ENCODE results near the gene EEF1AKMT1.

The EEF1AKMT1 gene

GRCh38 chr13:20717581-20718542 is 55.9 kb downstream of the EEF1AKMT1 start:
- DNase-seq: no peak

DNA sequence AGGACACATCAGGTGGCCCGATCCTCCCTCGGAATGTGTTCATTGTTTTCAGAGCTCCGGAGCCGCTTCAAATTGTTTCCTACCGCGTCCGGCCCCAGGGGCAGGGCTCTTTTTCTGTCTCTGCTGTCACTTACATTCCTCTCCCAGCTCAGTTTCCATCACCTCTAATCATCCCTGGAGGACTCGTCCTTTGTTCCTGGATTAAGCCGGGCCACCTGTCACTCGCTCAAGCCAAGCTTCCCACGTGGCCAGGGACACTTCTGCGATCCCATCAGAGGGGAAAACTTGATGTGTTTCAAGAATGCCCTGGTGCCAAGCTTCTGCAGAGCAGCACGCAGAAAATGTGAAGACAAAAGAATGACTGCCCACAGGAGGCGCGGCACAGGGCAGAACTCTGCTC is 56.8 kb downstream of the EEF1AKMT1 start:
- no peak for DNase-seq

GRCh38 chr13:20715330-20715712 is 58.4 kb downstream of the EEF1AKMT1 start:
- no peak for DNase-seq

DNA sequence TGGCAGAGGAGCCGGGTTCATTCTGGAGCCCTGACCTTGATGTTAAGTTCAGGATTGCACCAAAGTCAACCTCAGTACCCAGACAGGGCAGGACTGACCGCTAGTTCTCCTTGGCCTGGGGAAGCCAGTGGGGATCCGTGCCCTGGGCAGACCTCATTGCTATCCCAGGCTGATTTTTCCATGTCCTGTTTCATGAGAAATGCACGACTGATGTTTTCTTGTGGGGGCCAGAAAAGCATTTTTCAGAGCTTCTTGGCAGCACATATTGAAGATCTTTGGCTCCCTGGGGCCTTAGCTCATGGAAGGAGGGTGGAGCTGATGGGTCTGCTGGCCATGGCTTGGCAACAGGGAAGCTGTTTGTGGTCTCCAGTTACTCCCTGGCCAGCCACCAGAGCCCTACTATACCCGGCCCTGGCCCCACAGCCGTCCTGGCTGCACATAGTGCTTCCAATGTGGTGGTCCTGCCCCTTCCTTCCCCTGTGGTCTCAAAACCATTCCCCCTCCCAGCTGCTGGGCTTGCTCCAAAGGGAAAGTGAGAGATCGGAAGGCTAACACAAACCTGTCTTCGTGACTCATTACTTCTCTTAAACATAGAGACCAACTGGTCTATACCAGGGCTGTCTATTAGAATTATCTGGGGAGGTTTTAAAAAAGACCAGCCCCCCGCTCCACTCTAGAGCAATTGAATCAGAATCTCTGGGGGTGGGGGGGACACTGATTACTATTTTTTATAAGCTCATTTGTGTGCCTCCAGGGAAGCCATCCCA is 59.0 kb downstream of the EEF1AKMT1 start:
- no peak for DNase-seq

- no peak for DNase-seq
These were observed 59.6 kb downstream of the EEF1AKMT1 start for GRCh38 chr13:20714161-20714560.

DNA sequence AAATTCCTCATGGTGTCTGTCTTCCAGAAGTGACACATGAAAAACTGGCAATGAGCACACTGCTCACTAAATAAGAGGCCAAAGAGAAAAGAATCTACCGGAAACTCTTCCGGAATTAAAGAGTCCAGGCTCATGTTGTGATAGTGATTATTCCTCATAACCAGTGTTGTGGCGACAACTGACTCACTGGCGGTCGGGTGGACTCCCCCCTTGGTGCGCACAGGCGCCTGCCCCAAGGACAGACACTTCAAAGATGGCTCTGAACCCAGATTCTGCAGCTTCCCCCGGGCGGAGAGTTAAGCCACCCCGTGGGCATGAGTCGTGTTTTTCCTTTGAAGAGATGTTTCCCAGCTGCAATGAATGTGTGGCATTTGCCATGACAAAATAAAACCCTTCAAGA is 60.0 kb downstream of the EEF1AKMT1 start:
- no peak for DNase-seq

DNA sequence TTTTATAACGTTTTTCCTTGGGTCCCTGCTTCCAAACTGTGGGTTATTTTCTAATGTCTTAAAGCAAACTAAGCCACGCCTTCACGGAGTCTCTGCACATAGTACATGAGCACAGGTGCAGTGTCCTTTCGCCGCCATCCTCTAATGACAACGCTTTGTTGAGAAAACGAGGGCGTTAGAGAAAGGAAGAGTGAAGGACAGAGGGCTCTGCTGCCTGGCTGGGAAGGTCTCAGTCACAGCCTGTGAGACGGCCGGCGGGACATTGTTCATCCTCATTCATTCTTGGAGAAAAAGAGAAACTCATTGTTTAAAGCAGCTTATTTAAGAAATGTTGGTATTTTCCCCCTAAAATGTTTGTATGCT is 60.8 kb downstream of the EEF1AKMT1 start:
- DNase-seq: no peak

DNA sequence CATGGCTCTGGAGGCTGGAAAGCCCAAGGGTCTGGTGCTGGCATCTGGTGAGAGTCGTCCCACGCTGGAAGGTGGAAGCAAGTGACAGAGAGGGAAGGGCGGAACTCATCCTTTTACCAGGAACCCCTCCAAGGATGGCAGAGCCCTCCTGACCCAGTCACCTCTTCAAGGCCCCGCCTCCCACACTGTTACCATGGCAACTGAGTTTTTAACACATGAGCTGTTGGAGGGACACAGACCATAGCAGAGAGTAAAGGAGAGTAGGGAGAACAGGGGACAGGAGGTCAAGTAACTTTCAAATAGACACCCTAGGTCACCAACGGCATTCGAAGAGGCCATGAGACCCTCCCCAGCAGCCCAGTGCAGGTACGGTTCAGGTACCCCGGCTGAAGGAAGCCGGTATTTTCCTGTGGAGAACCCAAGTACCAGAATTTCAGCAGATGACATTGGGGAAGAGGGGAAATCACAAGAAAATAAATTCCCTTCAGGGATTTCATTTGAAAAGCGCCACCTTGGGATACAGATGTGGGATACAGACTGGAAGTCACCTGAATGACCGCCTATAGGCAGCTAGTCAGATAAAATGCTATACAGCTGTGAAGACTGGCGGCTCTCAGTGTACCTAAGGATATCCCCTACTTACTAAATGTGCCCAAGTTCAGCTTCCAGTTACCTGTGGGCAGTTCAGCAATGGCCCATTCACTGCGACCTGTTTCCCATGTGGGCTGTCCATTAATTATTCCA is 62.3 kb downstream of the EEF1AKMT1 start:
- no peak for DNase-seq

DNA sequence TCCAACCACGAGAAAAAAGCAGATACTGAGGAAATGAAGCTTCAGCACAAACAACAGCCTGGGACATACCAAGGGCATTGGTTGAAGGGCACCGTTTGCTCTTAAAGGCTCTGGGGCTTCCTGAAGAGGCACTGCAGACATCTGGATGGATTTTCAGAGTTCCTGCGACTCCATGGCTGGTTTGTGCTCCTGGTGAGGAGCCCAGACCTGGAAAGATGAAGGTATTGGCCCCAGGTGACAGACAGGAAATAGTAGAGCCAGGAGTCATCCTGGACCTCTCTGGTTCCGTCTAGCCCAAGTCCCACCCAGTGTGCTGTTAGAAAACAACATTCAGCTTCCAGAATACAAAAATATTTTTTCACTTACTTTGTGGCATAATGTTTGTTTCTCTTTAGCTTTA is 64.0 kb downstream of the EEF1AKMT1 start:
- DNase-seq: no peak

GRCh38 chr13:20709369-20709768 is 64.4 kb downstream of the EEF1AKMT1 start:
- no peak for DNase-seq

DNA sequence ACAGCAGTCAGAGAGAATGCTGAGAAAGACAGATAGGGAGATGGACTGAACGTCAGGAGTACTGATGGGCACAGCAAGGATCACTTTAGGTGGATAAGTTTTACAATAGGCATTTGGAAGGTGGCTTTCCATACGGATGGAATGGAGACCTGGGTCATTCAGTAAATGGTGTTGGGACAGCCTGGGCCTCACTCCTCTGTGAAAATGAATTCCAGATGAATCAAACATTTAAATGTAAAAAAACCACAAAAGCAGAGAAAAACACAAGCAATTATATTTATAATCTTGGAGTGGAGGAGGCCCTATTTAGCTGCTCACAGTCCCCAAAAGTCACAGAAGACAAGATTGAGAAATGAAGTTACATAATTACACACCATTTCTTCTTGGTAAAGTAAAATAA is 65.5 kb downstream of the EEF1AKMT1 start:
- DNase-seq: no peak

GRCh38 chr13:20706661-20707060 is 67.1 kb downstream of the EEF1AKMT1 start:
- no peak for DNase-seq

DNA sequence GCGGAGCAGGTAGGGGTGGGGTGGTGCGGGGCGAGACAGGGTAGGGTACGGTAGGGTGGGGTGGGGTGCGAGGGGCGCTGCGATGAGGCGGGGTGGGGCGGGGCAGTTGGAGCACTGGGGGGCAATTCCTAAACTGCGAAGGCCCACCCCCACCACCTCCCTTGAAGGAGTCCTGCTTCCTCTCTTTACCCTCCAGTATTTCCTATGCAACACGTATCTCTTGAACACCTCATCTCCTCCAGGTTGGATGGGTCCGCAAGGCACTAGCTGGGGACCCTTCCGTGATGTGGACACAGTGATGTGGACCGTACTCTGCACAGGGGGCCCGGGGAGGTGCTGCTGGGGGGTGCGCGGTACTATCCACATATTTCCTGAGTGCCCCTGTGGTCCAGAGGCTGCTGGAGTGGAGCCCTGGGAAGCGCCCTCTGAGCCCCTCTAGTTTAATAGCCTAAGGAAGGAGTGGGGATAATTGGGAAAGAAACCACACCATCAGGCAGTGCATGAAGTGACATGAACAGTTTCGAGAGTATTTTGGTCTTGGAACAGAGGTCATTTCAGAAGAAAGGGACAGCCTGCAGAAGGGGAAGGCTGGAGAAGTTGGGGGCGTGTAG is 69.2 kb downstream of the EEF1AKMT1 start:
- no peak for DNase-seq

- peak; percentile 73 for DNase-seq
These were observed 69.8 kb downstream of the EEF1AKMT1 start for GRCh38 chr13:20703780-20704458.

DNA sequence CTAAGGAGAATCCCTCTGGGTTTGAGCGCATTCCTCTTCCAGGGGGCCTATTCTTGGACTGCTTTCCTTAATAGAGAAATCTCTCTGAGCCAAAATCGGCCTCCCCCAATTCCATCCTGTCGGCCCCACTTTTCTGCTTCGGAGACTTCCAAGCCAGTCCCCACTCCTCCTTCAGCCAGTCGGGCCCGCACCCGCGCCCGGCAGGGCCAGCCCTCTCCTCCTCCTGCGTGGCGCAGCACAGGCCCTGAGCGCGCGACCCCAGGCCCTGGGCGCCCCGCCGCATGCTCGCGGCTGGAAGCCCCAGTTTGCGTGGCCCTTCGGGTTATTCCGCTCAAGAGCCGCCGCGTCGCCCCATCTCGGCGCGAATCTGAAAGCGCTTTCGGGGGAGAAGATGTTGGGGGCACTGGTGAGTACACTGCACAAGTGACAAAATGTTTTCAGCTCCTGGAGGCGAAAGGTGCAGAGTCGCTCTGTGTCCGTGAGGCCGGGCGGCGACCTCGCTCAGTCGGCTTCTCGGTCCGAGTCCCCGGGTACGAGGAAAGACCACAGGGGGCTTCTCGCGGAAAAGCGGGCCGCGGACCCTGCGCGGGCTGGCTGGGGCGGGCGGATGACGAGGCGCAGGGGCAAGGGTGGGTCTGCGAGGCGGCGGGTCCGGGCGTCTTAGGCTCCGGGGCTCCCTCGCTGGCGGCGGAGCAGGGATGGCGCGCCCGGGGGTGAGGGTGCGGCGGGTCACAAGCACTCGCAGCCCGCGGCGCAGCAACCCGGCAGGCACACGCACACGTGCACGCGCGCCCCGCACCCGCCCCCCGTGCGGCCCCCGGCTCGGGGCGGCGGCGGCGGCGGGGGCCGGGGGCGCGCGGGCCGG is 70.6 kb downstream of the EEF1AKMT1 start, which contains the start of gene IL17D:
Gene IL17D, plus strand, starts transcription at position 785 of the 865 bp plus-strand sequence. CDS start 303 bp downstream, outside the sequence.
- peak; percentile 19 for DNase-seq

- DNase-seq: no peak
These were observed 71.2 kb downstream of the EEF1AKMT1 start for GRCh38 chr13:20702530-20702914.

DNA sequence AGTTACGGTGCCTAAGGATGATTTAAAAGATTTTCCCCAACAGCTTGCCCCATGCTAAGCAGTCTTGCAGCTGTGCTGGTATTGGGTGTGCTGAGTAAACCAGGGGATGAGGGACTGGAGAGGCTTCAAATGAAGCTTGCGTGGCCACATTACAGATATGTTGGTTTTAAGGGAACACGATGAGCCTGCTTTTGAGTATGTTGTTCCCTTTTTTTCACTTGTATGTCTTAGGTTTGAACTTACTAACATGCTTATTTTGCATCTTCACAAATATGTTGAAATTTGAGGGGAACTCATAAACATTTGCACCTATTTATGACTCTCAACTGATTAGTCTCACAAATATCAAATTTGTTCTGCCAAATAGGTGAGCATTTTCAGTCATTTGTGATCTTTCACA is 72.3 kb downstream of the EEF1AKMT1 start:
- no peak for DNase-seq

GRCh38 chr13:20700288-20700687 is 73.5 kb downstream of the EEF1AKMT1 start:
- DNase-seq: no peak

GRCh38 chr13:20699715-20700114 is 74.0 kb downstream of the EEF1AKMT1 start:
- no peak for DNase-seq

GRCh38 chr13:20696073-20696472 is 77.7 kb downstream of the EEF1AKMT1 start:
- DNase-seq: no peak

DNA sequence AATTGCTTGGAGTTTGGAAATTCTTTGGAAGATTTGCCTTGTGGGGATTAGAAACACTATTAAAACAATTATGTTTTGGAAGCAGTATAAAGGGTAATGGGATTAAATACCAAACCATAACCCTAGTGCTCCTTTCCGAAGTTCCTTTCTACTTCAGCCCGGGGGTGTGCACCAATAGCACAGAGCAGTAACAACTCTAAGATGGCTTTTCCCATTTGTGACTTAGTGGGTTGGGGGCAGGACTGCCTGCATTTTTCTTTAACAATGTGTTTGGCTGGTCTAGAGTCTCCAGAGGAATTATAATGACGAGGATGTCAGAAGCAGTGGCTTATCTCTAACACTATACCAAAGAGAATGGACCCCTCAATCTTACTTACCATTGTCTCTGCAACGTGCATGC is 82.1 kb downstream of the EEF1AKMT1 start:
- DNase-seq: no peak
